ENCODE measurements around the gene PRKN. TPM values are rescaled to one million over a fixed set of nuclear protein-coding genes. Genes with fewer than 3 reads are reported as not detected.

PRKN gene
- total RNA-seq, 1 donor from 2014 or later = 5.7 TPM

DNA sequence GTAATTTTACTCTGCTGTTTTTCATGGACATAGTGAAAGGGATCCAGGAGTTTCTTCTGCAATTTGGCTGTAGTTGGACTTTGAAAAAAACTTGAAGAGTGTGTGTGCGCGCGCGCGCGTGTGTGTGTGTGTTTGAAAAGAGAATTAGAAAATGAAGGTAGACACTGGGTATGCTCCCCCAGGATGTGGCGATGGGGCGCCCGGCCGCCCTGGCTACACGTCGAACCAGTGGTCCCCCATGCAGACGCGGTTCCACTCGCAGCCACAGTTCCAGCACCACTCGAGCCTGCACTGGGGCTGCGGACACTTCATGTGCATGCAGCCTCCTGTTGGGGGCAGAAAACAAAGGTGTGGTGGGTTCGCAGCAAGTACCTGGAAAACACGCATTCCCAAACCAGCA is 1377.7 kb downstream of the PRKN start:
- DNase-seq (ENCODE audit: low spot score) = no peak
- H3K27ac Mint-ChIP-seq (ENCODE audit: unreplicated experiment) = no peak overlapping the region
- H3K27me3 Mint-ChIP-seq (ENCODE audit: low read depth) = no peaks in the 10 kb centered on the region
- no peak overlapping the region for H3K4me3 Mint-ChIP-seq (ENCODE audit: unreplicated experiment)
- no peaks in the 10 kb centered on the region for H3K9me3 Mint-ChIP-seq (ENCODE audit: low read depth)
- H3K4me1 Mint-ChIP-seq (ENCODE audit: low read depth) = peaks cover 7% of the 10 kb centered on the region
- TF ChIP-seq, protein P1, sequence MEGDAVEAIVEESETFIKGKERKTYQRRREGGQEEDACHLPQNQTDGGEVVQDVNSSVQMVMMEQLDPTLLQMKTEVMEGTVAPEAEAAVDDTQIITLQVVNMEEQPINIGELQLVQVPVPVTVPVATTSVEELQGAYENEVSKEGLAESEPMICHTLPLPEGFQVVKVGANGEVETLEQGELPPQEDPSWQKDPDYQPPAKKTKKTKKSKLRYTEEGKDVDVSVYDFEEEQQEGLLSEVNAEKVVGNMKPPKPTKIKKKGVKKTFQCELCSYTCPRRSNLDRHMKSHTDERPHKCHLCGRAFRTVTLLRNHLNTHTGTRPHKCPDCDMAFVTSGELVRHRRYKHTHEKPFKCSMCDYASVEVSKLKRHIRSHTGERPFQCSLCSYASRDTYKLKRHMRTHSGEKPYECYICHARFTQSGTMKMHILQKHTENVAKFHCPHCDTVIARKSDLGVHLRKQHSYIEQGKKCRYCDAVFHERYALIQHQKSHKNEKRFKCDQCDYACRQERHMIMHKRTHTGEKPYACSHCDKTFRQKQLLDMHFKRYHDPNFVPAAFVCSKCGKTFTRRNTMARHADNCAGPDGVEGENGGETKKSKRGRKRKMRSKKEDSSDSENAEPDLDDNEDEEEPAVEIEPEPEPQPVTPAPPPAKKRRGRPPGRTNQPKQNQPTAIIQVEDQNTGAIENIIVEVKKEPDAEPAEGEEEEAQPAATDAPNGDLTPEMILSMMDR (IDR thresholded peaks at IDR 0.05) = no peak
- peaks cover 2% of the 10 kb centered on the region for H3K36me3 Mint-ChIP-seq (ENCODE audit: low read depth)

DNA sequence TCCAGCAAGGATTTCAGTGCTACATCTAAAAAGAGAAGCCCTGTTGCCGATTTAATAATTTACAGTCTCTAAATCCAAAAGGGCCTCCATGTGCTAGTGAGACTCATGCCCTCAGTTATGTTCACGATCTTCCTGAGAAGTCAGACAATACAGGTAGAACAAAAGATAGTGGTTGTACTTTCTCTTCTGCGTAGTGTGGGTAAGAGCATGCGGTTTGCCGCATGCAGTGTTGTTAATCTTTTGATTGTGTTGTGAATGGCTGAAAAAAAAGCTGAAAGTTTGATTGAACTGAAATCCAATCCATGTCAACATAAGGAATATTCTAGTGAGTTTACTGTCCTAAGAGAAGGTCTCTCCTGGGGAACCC is 1379.0 kb downstream of the PRKN start:
- H3K27ac Mint-ChIP-seq (ENCODE audit: unreplicated experiment) = no peak overlapping the region
- TF ChIP-seq, protein P1 (IDR thresholded peaks at IDR 0.05) = no peak
- H3K4me1 Mint-ChIP-seq (ENCODE audit: low read depth) = peaks cover 5% of the 10 kb centered on the region
- no peaks in the 10 kb centered on the region for H3K9me3 Mint-ChIP-seq (ENCODE audit: low read depth)
- no peak overlapping the region for H3K4me3 Mint-ChIP-seq (ENCODE audit: unreplicated experiment)
- H3K27me3 Mint-ChIP-seq (ENCODE audit: low read depth) = no peaks in the 10 kb centered on the region
- peaks cover 2% of the 10 kb centered on the region for H3K36me3 Mint-ChIP-seq (ENCODE audit: low read depth)
- DNase-seq (ENCODE audit: low spot score) = no peak

DNA sequence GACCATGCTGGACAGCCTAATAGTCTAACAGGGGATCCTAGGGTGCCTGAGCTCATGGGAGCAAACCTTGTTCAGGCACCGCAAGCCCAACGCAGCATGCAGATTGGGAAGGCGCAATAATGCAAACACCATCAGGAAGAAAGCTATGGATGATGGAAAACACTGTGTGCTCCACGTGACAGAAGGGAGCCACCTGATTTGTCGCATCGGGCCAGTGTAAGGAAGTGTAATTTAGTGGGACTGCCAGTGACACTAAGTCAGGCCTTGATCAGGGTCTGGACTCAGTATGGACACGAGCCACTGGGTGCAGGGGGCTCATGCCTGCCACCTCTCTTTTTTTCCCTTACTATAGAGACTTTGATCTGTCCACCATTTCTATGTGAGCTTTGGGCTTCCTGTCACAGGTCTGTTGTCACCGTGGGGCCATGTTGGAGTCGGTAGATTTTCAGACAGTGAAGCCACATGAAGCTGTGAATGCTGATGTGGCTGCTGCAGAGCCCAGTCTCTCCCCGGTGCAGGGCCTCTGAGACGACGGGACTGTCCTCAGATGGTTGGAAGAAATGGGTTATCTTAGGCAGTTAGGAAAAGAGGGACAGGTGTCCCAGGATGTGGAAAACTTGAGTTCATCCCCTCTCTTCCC is 1379.5 kb downstream of the PRKN start:
- Mint-ChIP-seq H3K4me1 (ENCODE audit: low read depth) (peaks cover 3% of the 10 kb centered on the region), H3K27me3 (ENCODE audit: low read depth) (no peaks in the 10 kb centered on the region), H3K9me3 (ENCODE audit: low read depth) (no peaks in the 10 kb centered on the region), H3K27ac (ENCODE audit: unreplicated experiment) (no peak overlapping the region), H3K36me3 (ENCODE audit: low read depth) (peaks cover 2% of the 10 kb centered on the region), H3K4me3 (ENCODE audit: unreplicated experiment) (no peak overlapping the region)
- DNase-seq (ENCODE audit: low spot score) = no peak
- TF ChIP-seq, protein P1 (IDR thresholded peaks at IDR 0.05) = no peak

DNA sequence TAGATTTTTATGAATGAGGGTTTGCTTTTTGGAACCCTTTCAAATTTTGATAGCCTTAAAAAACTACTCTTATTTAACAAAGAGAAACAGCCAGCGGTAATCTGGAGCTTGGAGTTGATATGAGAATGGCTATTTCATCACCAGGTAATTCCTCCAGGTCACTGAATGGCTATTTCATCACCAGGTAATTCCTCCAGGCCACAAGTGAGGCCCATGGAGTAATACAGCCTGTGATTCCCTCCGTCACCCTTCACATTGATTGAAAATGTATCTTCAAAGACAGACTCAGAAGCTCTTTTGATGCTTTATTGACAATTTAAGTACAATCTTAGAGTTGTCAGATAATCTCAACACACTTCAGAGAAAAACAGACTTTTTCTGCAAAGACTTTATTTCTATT is 1380.4 kb downstream of the PRKN start:
- Mint-ChIP-seq H3K4me3 (ENCODE audit: unreplicated experiment) (no peak overlapping the region), H3K36me3 (ENCODE audit: low read depth) (peaks cover 2% of the 10 kb centered on the region), H3K27me3 (ENCODE audit: low read depth) (no peaks in the 10 kb centered on the region), H3K9me3 (ENCODE audit: low read depth) (no peaks in the 10 kb centered on the region), H3K27ac (ENCODE audit: unreplicated experiment) (no peak overlapping the region), H3K4me1 (ENCODE audit: low read depth) (peaks cover 3% of the 10 kb centered on the region)
- no peak for DNase-seq (ENCODE audit: low spot score)
- TF ChIP-seq, protein P1 (IDR thresholded peaks at IDR 0.05) = no peak

DNA sequence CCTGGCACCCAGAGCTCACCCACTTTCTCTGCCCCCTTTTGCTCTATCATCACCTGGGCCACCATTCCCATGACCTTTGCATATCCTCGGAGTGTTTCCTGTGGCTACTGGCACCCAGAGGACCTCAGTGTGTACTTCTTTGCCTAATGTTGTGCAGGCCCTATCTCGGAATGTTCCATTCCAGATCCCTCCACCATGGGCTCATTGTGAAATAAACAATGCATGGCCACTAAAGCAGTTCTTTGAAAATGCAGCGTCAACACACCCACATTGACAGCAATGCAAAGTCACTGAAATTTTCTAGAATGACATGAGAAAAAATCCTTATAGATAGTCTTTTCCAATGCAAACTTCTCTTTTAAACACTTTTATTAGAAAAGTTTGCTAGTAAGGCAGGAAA is 1380.8 kb downstream of the PRKN start:
- TF ChIP-seq, protein P1 (IDR thresholded peaks at IDR 0.05) = no peak
- DNase-seq (ENCODE audit: low spot score) = no peak
- peaks cover 2% of the 10 kb centered on the region for H3K36me3 Mint-ChIP-seq (ENCODE audit: low read depth)
- no peaks in the 10 kb centered on the region for H3K27me3 Mint-ChIP-seq (ENCODE audit: low read depth)
- no peak overlapping the region for H3K4me3 Mint-ChIP-seq (ENCODE audit: unreplicated experiment)
- no peak overlapping the region for H3K27ac Mint-ChIP-seq (ENCODE audit: unreplicated experiment)
- H3K9me3 Mint-ChIP-seq (ENCODE audit: low read depth) = no peaks in the 10 kb centered on the region
- peaks cover 3% of the 10 kb centered on the region for H3K4me1 Mint-ChIP-seq (ENCODE audit: low read depth)
